GM18508 (cell line): ENCODE results near the gene DUSP5.
A peak's percentile ranks its signal among the peaks of the same experiment; 100 is the strongest.

Experiments
- ATAC-seq: cut with Tn5 transposase; IDR thresholded peaks from one replicate; pipeline ENCODE4 v1.9.1; 2021; ENCODE audit warnings: moderate number of reproducible peaks; ENCODE audit not compliant: insufficient read depth, unreplicated experiment

The DUSP5 gene

GRCh38 chr10:110535958-110536891, 38.5 kb downstream of the DUSP5 start:
- ATAC-seq: peak; percentile 84

GRCh38 chr10:110539091-110539490, 41.4 kb downstream of the DUSP5 start:
- ATAC-seq: no peak

- ATAC-seq: no peak
Measured at GRCh38 chr10:110540031-110540430, 42.3 kb downstream of the DUSP5 start.

GRCh38 chr10:110544958-110545537, 47.3 kb downstream of the DUSP5 start:
- ATAC-seq: no peak

GRCh38 chr10:110546077-110546476, 48.4 kb downstream of the DUSP5 start:
- ATAC-seq: no peak

GRCh38 chr10:110546499-110547110, 48.9 kb downstream of the DUSP5 start:
- ATAC-seq: no peak

GRCh38 chr10:110547139-110547761, 49.5 kb downstream of the DUSP5 start:
- no peak for ATAC-seq

- ATAC-seq: no peak
Measured at GRCh38 chr10:110548002-110548401, 50.3 kb downstream of the DUSP5 start.

GRCh38 chr10:110549211-110549610, 51.5 kb downstream of the DUSP5 start:
- no peak for ATAC-seq

- ATAC-seq: no peak
Measured at GRCh38 chr10:110553905-110554304, 56.2 kb downstream of the DUSP5 start.

- no peak for ATAC-seq
Measured at GRCh38 chr10:110556296-110556695, 58.6 kb downstream of the DUSP5 start.

- no peak for ATAC-seq
Measured at GRCh38 chr10:110556969-110557601, 59.4 kb downstream of the DUSP5 start.

- no peak for ATAC-seq
Measured at GRCh38 chr10:110558041-110558440, 60.3 kb downstream of the DUSP5 start.

- no peak for ATAC-seq
Measured at GRCh38 chr10:110560012-110560411, 62.3 kb downstream of the DUSP5 start.
